Astrocyte (in vitro differentiated cells and primary cell): ENCODE data around the gene CCS.
"Not testable (repeated sequence)": the region's sequence is repeated elsewhere in the genome, so short reads cannot be mapped to it uniquely, and the experiment has no call there.

Source experiments
- CTCF ChIP-seq: IDR thresholded peaks from 2 replicates; pipeline ENCODE4 v1.5.1; 2011; ENCODE audit warnings: low read depth, mild to moderate bottlenecking, inconsistent platforms, low read length, moderate library complexity; ENCODE audit not compliant: insufficient read depth
- EZH2 ChIP-seq: IDR thresholded peaks from 2 replicates; pipeline ENCODE4 v1.6.1; 2012; ENCODE audit warnings: mild to moderate bottlenecking, low read length, inconsistent platforms; ENCODE audit not compliant: insufficient read depth

- not testable (repeated sequence) for TF ChIP-seq CTCF, EZH2
These were observed 10.3 kb upstream of the CCS start for GRCh38 chr11:66582565-66583147.
